CD4-positive, alpha-beta T cell treated with Interferon gamma for 1 hour (primary cell): ENCODE results near the gene NHERF2.

Experiments used
- DNase-seq: peaks from one replicate; pipeline ENCODE4 v3.0.0-alpha.2; 2020

Gene NHERF2

DNA sequence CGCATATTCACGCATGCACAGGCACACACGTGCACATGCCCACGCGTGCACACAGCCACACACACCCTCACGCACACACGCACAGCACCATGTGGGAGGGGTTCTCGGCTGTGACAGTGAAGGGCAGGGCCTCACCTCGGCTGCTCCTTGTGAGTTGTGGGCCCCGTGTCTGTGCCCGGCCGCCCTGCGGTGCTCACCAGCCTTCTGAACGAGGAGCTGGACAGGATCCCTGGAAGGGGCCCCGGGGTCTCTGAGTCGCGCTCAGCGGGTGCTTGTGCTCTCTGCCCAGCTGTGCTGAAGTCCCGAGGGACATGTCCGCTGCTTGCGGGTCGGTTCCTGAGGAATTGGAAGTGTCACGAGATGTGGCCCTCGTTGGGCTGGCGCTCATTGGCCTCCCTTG lies 37.2 kb downstream of the NHERF2 start:
- no peak for DNase-seq

DNA sequence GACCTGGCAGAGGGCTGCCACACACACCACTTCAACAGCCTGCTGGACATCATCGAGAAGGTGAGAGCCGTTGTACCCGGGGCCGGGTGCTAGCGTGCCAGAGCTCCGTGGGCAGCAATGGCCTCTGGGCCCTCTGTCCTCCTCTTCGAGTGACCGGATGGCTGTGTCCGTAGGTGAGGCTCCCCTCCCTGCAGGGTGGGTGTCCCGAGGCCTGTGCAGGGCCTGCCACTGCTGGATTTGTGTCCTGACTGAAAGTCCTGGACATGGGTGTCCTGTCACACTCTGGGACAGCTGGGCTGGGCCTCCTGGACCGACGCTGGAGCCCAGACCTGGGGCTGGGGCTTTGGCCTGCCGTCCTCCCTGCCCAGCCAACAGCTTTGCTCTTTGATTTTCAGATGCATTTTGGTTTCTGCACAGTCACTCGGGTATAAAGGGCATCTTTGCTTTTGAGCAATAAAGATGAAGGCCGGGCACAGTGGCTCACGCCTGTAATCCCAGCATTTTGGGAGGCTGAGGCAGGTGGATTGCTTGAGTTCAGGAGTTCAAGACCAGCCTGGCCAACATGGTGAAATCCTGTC lies 37.8 kb downstream of the NHERF2 start:
- no peak for DNase-seq

DNA sequence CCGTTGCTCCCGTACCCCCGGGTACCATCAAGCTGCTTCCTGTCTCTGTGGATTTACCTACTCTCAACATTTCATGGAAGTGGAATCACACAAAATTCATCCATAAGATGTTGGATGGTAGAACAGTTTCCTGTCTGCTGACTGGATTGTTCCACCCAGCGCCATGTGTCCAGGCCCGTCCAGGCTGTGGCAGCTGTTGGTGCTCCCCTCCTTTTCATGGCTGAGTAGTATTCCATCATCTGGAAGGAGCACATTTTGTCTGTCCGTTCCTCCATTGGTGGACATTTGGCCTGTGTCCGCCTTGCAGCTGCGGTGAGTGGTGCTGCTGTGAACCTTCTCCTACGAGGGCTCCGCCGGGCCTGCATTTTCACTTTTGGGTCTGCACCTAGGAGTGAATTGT lies 39.4 kb downstream of the NHERF2 start:
- no peak for DNase-seq

DNA sequence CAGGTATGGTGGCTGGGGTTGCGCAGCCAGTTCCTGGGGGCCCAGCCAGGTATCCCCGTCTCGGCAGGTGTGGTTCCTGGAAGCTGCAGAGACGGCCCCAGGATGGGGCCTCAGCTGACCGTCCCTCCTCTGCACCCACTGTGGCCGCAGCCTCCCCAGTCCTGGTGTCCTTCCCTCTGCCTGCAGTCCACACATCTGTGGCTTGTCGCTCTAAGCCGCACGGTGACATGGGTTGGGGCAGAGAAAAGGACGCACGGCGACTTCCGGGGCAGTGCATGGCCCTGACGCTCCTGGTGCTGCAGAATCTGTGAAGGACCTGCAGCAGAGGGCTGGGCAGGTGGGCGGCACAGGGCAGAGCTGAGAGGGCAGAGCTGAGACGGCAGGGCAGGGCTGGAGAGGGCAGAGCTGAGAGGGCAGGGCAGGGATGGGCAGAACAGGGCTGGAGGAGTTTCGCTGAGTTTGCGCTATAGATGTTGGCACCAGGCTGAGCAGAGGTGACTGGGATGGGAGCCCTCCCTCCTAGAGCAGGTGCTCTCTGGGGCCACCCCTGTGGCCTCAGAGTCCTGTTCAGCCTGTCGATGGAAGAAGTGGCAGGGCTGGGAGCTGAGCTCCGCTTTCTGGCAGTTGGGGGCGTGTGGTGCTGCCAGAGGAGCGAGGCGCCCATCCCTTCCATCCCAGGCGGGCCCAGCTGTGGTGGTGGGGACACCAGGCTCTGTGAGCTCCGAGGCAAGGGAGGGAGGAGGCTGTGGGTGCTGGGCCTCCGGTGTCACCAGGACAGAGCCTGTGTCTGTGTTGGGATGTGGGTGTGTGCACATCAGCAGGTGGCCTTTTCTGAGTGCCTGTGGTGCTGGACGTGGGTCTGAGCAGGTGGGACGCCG lies 44.1 kb downstream of the NHERF2 start:
- DNase-seq = no peak

DNA sequence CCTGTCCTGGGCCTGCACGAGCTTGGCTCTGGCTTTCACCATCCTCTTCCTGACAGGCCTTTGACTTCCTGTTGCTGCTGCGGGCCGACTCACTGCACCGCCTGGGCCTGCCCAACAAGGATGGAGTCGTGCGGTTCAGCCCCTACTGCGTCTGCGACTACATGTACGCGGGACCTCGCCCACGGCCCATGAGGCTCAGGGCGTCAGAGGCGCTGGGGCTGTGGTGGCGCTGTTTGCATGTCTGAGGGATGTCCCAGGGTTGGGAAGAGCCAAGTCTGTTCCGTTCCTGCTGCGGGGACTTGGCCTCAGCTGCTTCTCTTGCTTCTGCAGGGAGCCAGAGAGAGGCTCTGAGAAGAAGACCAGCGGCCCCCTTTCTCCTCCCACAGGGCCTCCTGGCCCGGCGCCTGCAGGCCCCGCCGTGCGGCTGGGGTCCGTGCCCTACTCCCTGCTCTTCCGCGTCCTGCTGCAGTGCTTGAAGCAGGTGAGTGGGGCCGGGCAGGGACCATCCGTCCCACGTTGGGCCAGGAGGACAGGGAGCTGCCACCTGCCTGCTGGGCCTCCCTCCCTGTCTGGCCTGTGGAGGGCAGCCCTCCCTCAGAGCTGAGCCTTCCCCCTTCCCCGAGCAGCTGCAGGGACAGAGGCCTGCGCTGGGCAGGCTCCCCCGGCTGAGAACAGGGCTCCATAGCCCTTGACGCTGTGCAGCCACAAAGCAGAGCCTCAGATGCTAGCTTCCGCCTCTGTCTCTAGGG lies 44.9 kb downstream of the NHERF2 start:
- DNase-seq = no peak

DNA sequence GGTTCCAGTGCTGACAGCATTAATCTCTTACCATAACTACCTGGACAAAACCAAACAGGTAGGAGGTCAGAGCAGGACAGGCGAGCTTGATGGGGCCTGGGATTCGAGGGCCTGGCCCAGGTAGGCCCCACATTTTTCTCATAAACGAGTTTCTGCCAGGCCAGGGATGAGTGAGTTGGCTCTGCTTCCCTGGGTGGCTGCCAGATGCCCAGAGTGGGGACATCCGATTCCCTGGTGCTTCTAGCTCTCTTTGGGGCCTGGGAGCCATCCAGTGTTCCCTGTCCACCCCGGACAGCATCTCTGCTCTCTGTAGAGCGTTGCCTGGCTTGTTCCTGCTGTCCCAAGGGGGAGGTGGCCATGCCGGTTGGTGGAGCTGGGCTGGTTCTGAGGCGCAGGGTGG lies 46.2 kb downstream of the NHERF2 start:
- DNase-seq = no peak

DNA sequence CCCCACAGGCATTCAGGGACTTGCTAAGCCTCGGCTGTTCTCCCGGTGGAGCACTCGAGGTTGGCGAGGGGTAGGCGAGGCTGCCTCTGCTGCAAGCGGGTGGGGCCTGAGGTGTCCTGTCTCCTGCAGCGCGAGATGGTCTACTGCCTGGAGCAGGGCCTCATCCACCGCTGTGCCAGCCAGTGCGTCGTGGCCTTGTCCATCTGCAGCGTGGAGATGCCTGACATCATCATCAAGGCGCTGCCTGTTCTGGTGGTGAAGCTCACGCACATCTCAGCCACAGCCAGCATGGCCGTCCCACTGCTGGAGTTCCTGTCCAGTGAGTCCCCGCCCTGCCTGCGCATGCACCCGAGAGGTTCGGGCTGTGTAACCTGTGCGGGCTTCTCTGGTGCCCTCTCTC lies 47.4 kb downstream of the NHERF2 start:
- DNase-seq = no peak

DNA sequence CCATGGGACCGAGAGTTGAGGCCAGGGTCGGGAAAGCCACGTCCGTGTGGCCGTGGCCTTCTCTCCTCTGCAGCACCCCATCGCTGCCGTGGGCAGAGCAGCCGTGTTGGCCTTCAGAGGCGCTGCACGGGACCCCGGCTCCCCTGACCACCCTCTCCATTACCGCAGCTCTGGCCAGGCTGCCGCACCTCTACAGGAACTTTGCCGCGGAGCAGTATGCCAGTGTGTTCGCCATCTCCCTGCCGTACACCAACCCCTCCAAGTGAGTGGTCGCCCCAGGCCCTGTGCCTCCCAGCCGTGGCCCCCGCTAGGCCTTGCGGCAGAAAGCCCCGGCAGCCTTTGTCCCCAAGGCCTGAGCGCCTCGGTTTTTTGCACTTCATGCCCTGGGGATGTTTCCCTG lies 48.9 kb downstream of the NHERF2 start:
- DNase-seq = no peak

DNA sequence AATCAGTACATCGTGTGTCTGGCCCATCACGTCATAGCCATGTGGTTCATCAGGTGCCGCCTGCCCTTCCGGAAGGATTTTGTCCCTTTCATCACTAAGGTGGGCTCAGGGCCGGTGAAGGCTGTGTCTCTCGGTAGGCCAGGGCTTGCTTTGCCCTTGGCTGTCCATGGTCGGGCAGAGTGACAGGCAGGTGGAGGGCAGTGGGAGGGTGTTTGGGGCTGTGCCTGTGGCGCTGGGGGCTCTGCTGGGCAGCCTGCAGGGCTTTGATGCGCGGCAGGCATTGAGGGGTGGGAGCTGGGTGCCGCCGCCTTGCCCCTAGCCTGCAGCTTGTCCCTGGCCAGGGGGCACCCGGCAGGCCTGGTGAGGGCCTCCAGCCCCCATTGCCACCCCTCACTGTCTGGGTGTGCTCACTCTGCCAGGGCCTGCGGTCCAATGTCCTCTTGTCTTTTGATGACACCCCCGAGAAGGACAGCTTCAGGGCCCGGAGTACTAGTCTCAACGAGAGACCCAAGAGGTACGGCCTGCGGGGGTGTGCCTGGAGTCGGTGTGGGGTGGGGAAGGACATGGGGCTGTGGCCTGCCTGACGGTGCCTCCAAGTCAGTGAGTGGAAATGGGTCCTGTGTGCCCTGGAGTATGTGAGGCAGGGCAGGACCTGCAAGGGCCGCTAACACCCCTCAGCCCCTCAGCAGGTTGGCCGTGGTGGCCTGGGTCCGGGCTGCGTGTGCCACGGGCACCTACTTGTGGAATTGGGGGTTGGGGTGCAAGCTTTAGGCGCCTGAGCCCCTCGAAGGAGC lies 49.6 kb downstream of the NHERF2 start:
- DNase-seq = no peak

DNA sequence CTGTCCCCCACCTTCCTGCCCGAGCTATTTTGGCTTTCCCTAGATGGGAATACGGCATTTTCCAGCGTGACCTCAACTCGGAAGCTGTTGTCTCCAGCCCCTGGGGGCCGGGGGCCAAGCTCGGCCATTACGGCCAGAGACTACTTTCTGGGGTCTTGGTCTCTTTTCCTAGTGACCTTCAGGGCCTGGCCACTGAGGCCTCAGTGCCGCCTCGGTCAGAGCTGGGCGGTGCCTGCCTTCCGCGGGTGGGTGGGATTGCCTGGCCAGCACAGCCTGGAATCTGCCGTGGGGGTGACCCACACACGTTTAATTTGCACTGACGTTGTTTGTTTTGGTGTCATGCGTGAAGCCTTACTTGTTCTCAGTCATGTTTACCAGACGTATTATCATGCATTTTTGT lies 50.3 kb downstream of the NHERF2 start:
- no peak for DNase-seq

DNA sequence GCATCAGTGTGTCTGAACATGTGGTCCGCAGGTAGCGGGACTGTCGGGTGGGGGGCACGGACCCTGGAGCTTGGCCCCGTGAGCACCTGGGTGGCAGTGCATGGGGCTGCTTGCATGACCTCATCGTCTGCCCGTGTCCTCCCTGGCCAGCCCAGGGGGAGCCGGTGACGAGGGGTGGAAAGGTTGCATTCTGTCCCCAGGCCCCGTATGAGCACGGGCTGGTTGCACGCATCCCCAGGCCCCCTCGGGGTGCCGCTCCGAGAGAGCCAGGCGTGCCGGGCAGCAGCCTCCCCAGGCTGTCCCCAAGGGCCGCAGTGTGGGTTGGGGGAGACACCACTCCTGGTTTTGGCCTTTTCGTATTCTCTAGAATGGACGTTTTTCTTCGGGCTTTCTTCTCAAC lies 51.0 kb downstream of the NHERF2 start:
- no peak for DNase-seq

DNA sequence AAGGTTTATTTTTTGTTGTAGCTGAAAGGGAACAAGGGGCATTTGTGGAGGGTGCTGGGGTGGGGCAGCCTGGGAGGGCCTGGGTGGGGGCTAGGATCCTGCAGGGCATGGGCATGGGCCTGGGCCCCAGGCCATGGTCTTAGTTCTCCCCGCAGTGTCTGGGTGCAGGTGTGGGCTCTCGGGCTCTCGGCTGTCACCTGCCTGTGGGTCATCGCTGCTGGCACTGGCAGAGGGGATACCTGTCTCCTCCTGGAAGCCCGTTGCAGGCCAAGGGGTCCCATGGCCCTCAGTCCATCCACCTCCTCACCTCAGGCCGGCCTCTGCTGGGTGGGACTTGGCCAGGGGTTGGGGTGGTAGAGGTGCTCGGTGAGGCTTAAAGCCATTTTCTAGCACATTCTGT lies 51.4 kb downstream of the NHERF2 start:
- no peak for DNase-seq

DNA sequence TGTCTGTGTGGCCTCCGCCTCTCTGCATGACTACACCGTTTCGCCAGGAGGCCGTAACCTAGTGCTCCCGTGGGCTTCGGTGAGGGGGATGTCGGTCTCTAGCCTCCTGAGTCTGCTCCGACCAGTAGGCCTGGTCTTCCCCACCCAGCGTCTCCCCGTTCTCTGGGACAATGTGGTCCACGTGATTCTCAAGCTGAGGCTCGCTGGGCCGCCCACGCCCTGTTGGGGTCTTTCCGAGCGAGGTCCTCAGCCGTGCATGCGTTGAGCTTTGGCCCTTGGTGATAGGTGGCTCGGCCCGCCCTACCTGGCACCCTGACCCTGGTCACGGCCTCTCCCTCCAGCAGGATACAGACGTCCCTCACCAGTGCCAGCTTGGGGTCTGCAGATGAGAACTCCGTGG lies 52.0 kb downstream of the NHERF2 start:
- no peak for DNase-seq

DNA sequence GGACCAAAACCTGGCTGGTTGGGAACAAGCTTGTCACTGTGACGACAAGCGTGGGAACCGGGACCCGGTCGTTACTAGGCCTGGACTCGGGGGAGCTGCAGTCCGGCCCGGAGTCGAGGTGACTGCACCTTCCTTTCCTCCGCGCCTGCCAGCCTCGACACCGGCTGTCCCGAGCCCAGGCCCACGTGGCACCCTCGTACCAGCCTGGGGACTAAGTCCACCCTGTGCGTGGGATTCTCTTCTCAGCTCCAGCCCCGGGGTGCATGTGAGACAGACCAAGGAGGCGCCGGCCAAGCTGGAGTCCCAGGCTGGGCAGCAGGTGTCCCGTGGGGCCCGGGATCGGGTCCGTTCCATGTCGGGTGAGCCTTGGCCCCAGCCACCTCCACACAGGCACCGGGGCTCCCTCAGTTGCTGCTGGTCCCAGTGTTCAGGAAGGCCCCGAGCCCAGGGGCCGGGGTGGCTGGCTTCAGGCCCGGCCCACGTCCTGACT lies 52.7 kb downstream of the NHERF2 start:
- DNase-seq = no peak

DNA sequence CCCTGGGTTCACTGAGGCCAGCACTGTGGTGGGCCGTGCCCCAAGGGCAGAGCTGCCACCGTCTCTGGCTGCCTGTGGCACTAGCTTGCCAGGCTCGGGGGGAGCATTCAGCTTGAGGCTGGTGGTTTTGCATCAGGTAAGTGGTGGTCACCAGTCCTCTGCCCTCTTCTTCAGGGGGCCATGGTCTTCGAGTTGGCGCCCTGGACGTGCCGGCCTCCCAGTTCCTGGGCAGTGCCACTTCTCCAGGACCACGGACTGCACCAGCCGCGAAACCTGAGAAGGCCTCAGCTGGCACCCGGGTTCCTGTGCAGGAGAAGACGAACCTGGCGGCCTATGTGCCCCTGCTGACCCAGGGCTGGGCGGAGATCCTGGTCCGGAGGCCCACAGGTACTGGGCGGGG lies 53.3 kb downstream of the NHERF2 start:
- DNase-seq = no peak

DNA sequence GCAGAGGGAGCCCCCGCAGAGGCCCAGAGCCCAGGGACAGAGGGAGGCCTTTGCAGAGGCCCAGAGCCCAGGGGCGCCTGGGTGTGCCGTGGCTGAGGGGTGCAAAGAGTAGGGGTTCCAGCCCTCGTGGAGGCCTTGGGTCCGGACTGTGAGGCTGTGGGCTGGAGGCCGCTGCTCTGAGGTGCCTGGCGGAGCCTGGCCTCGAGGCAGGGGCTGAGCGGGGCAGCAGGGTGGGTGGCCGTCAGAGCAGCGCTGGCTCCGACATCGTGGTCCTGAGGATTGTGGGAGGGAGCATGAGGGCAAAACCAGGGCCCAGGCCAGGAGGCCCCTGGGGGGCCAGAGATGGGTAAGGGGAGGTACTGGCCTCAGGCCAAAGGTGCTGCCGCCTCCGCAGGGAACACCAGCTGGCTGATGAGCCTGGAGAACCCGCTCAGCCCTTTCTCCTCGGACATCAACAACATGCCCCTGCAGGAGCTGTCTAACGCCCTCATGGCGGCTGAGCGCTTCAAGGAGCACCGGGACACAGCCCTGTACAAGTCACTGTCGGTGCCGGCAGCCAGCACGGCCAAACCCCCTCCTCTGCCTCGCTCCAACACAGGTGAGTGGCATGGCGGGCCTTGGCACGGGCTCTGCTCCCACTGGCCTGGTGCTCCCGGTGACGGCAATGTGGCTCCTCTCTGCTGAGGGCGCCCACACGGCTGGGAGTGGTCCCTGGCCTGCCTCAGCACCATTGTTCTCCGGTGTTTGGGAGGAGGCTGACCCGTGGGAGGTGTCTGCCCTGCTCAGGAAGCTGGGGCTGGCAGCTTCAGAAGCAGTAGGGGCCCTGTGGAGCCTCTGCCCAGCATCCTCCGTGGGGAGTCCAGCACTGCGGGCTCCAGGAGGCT lies 54.7 kb downstream of the NHERF2 start:
- no peak for DNase-seq

DNA sequence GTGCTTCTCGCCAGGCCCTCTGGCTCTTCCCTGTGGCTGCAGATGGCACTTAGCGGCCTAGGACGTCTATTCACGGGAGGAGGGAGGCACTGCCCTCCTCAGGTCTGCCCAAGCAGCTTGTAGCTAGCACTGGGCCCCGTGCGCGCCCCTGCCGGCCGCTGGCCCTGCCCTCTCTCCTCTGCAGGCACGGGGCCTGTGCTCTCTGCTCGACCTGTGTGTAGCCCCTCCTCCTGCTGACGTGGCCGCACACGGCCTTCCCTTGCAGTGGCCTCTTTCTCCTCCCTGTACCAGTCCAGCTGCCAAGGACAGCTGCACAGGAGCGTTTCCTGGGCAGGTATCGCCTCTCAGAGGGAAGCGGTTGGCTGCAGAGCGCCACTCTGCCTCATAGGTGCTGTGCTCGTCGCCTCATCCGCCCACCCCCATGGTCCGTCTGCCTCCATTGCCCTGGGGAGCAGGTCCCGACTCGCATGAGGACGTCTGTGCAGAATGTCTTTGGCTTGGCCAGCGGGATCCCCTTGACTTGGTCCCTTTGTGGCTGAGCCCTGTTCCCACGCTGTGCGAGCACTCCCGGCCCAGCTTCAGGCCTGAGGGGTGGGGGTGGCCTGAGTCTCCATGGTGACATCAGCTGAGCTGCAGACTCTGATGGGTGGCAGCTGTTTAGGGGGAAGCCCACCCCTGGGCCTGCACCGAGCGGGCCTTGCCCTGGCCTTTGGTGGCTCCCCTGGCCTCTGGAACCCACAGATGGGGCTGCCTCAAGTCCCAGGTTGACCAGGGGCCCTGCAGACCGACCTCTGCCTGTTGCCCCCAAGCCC lies 55.7 kb downstream of the NHERF2 start:
- no peak for DNase-seq

DNA sequence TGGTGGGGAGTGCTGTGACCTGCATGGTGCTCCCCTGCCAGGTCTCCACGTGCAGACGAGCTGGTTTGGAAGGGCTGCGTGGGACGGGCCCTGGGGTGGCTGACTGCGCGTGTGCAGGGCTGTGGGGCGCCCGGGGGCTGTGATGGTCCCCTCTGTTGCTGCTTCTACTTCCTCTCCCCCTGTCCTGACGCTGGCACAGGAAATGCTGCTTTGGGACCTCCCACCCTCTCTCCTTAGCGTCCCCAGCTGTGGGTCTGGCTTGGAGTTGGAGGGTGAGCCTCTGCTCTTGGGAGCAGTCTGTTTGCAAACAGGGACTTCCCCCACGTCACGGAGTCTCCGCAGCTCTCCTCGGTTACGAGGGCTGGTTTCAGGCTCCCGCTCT lies 56.3 kb downstream of the NHERF2 start:
- DNase-seq = no peak

DNA sequence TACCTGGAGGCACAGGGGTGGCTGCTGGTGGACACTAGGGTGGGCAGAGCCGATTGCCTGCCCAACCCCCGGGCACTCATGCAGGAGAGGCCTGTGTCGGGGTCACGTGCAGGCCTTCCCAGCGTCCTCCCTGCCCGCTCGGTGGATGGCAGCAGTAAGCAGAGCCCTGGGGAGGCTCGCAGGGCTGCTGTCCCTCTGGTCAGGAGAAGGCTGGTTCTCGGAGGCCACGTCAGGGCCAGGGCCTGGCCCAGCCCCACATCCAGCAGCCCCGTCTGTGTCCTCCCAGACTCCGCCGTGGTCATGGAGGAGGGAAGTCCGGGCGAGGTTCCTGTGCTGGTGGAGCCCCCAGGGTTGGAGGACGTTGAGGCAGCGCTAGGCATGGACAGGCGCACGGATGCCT lies 56.7 kb downstream of the NHERF2 start:
- DNase-seq = no peak

DNA sequence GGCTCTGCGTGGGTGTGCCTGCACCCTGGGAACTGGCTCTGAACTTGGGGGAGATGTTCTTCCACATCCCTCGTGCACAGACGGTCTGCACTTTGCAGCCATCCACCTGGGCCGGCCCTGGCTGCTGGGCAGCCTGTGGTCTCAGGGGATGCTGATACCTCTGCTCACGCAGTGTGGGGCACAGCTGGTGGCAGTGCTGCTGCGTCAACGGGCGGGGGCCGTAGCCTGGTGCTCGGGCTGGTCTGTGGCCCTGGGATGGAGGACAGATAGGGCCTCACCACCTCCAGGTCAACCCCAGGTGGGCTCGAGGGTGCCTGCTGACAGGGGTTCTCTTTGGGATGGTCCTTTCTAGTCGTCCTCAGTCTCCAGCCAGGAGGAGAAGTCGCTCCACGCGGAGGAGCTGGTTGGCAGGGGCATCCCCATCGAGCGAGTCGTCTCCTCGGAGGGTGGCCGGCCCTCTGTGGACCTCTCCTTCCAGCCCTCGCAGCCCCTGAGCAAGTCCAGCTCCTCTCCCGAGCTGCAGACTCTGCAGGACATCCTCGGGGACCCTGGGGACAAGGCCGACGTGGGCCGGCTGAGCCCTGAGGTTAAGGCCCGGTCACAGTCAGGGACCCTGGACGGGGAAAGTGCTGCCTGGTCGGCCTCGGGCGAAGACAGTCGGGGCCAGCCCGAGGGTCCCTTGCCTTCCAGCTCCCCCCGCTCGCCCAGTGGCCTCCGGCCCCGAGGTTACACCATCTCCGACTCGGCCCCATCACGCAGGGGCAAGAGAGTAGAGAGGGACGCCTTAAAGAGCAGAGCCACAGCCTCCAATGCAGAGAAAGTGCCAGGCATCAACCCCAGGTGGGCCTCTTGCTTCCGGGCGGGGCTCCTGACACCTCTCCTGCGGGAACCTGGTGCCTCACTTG lies 57.4 kb downstream of the NHERF2 start:
- DNase-seq = no peak
